ENCODE measurements around the gene LHB.

The LHB gene

DNA sequence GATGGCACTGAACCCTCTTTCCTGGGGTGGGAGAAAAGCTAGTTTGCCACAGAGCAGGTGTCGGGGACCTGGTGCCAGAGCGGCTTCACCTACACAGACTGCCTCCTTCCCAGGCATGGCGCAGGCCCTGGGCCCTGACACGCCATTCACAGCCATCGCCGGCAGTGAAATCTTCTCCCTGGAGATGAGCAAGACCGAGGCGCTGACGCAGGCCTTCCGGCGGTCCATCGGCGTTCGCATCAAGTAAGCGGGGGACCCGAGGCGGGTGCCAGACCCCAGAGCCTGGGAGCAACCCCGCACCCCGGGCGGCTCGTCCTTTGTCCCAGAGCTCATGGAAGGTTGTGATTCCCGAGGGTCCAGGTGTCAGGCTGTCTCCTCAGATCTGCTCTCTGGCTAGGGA lies 10.0 kb downstream of the LHB start:
- no peak for DNase-seq

DNA sequence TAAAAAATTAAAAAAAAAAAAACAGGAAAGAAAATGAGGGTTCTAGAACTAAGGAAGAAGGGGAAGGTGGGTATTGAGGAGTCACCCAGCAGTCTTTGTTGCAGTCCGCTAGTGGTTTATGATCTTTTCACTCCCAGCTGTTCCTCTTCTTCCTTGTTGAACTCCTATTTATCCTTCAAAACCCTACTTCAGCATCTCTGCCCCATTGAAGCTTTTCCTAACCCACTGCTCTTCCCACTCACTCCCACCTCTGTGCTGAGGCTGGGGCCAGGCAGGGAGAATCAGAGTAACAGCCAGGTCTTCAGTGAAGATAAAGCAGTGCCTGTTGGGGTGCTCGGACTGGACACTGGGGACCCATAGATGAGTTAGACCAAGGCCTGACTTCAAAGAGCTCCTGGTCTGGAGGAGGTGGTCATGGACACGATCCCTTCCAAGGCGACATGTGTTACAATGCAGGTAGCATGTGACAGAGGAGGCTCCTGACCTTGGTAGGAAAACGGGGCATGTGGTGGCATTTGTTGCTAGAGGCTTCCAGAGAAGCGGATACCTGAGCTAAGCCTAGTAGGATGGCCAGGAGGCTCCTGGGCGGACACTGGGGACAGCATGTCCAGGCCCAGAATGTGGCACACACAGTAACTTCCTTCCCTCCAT lies 11.8 kb downstream of the LHB start:
- no peak for DNase-seq

- no peak for DNase-seq
Measured at GRCh38 chr19:49004133-49004532, 12.8 kb downstream of the LHB start.

DNA sequence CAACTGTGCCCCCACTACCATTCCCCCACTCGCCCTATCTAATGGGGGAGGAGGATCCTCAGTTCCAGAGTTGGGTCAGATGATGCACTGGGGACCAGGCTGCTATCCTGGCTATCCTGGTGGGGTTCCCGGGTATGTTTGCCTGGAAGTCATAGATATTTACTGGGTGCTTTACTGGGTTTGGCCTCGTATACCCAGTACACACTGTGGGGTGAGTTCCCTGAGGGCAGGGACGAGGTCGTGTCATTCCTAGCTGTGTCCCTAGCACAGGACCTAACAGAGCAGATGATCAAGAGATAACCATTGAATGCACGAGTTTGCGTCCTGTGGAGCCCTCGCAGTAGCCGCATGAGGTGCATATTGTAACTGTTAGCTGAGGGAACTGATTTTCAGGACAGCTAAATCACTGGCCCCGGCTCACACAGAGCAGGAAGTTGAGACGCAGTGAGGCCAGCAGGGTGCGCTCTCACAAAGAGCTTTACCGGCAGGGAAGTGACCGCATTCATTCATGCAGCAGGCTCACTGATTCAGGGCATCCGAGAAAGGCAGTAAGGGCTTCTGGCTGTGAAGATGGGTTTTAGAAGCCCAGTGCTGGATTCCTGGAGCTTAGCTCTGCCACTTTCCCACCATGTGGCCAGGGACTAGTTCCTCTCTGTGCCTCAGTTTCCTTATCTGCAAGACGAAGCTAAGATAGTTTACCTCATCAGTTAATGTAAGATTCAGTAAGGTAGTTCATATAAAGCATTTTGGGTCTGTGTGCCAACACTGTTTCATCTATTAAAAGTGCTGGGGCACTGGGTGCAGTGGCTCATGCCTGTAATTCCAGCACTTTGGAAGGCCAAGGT lies 17.2 kb downstream of the LHB start:
- DNase-seq: no peak

DNA sequence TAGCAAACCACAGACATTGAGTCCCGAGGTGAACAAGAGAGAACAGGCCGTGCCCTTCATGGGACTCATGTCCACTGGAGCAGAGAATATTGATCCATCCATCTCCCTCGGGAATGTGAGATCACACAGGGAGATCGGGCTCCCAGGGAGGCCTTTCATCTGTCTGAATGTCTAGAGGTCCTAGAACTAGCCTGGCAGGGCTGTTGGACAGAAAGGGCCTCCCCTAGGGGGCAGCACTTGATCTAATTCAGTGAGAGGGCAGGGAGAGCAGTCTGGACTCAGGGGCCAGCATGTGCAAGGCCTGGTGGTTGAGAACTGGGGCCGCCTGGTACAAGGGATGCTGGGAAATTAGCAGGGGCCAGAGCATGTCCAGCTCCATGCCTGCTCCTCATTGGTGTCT lies 18.9 kb downstream of the LHB start:
- DNase-seq: no peak

DNA sequence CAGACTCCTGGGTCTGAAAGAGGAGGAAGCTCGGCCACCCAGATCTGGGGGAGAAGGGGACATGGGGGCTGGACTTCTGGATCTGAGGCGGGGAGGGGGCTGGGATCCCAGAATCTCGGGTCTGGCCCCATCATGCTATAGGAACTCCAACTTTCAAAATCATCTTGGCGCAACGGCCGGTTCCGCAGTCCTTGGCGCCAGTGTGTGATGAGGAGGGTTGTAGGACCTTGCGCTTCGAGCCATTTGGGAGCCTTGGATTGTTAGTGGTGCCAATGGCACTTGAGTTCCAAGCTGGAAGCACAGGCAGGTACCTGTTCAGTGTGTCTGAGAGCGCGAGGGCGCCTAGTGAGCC lies 22.9 kb downstream of the LHB start:
- DNase-seq: no peak

- peak; percentile 99 for DNase-seq
Measured at GRCh38 chr19:48993175-48994034, 23.5 kb downstream of the LHB start, which contains the start of the genes GYS1 and RUVBL2. Gene GYS1 (minus strand): TSS chr19:48993309. CDS start chr19:48993112, 197 bp downstream. Gene RUVBL2 (plus strand): TSS chr19:48993887. CDS start chr19:48993912, 25 bp downstream.

DNA sequence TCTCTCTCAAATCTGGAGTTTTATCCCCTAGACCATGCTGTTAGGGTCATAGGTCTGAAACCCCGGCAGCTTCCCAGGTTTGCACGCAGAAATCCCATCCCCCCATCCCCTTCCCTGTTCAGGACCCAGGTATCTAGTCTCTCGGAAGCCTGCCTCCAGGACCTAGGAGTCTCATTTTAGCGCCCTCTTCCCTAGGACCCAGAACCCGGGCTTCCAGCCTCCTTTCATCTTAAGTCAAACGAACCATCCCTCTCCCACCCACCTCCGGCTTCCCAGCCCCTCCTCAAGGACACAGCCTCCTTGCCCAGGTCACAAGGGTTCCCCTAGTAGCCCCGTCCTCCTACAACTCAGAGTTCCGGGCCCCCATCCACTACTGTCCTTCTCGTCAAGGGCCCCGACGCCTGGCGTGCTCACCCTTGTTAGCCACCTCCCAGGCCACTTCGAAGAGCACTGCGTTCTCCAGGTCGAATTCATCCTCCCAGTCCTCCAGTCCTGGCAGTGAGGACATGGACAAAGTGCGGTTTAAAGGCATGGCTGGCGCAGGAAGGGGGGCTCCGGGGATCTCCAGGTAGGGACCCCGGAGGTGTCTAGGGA lies 24.2 kb downstream of the LHB start:
- DNase-seq: no peak

GRCh38 chr19:48991873-48992580 lies 24.9 kb downstream of the LHB start:
- no peak for DNase-seq

- DNase-seq: no peak
Measured at GRCh38 chr19:48991011-48991609, 25.8 kb downstream of the LHB start.

DNA sequence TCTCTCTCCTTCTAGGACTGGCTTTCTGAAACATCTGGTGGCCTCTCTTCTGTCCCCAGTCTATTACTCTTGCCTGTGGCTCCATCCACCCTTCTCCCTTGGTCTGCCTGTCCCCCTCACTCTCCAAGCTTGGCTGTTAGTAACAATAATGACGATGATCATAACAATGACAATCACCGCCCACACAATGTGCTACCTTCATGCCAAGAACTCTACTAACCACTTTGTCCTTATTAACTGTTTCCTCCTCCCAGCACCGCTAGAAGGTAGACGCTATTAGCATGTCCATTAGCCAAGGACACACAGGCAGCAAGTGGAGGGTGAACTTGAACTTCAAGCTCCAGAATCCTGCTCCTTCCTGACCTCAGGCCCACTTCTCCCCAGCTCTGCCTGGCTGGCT lies 26.5 kb downstream of the LHB start:
- DNase-seq: no peak

DNA sequence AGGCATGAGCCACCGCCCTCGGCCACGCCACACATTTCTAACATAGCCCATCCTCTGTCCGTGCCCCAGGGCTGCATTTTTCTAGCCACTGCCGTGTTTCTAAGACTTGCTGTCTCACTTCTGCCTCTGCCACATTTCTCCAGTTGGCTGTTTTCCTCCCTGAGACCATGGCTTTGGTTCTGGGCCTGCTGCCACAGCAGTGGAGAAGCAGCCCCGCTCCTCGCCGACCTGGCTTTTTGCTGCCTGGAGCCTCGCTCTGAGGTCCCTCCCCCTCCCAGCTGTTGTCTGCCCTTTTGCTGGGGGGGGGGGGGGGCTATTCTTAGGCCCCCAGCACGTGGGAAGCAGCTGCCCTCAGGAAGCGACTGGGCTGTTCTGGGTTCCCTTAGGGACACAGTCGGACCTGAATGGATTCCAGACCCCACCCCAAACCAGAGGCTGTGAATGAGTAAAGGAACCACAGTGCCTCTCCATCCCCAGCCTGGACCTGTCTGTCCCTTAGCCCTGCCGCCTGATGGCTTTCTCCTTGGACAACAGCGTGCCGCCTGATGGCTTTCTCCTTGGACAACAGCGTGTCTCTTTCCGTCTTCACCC lies 27.1 kb downstream of the LHB start:
- no peak for DNase-seq

DNA sequence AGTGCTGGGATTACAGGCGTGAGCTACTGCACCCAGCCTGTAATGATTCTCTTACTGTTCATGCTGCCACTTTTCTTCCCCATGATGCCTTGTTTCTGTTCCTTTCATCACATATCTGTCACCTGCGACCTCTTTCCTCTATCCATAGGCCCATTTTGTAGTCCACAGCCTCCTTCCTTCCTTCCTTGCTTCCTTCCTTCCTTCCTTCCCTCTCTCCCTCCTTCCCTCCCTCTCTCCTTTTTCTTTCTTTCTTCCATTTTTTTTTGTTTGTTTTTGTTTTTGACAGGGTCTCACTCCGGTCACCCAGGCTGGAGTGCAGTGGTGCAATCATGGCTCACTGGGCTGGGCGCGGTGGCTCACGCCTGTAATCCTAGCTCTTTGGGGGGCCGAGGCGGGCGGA lies 28.0 kb downstream of the LHB start:
- no peak for DNase-seq

- DNase-seq: no peak
Measured at GRCh38 chr19:48988286-48988685, 28.6 kb downstream of the LHB start.

DNA sequence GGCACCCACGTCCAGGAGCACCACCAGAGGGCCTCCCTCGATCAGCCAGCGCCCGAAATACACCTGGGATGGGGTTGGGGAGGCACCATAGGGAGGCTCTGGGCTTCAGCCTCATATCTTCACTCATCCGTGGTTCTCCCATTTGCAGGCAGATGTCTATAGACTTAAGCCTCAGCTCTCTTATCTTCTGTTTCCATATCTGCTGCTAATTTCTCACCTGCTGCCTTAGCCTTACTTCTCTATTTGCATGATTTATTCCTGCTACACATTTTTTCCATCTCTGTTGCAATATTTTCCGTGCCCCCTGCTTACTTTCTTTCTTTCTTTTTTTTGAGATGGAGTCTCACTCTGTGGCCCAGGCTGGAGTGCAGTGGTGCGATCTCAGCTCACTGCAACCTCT lies 29.6 kb downstream of the LHB start:
- DNase-seq: no peak

- no peak for DNase-seq
Measured at GRCh38 chr19:48986211-48986610, 30.7 kb downstream of the LHB start.

DNA sequence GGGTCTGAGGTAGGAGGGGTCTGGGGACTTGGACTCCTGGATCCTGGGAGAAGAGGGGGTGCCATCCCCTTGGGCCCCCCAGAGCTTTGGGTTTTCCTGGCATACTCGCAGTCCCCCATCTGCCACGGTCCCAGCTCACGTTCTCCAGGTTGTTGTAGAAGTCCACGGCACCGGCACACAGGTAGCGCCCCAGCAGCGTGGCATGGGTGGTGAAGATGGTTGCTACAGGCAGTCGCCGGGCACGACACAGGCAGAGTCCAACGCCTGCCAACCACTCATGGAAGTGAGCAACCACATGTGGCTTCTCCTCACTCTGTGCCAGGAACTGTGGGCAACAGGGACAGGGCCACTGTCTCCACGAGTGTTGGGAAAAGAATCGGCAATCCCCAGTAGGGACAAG lies 31.2 kb downstream of the LHB start:
- DNase-seq: no peak

DNA sequence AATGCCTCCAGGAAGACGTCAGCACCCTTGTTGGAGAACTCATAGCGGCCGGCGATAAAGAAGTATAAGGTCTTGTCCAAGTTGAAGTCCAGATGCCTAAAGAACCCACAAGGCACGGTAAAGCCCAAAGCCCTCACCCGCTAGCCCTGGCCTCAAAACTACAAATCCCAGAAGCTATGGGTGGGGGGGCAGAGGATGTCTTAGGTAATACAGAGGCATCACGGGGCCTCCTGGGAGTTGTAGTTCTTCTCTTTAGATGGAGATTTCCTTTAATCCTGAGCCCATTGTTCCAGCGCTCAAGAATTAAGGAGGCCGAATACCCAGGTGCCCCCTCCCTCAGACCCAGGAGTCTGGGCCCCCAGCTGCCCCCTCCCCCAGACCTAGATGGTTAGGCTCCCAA lies 34.6 kb downstream of the LHB start:
- DNase-seq: no peak

- no peak for DNase-seq
Measured at GRCh38 chr19:48977061-48977460, 39.8 kb downstream of the LHB start.

DNA sequence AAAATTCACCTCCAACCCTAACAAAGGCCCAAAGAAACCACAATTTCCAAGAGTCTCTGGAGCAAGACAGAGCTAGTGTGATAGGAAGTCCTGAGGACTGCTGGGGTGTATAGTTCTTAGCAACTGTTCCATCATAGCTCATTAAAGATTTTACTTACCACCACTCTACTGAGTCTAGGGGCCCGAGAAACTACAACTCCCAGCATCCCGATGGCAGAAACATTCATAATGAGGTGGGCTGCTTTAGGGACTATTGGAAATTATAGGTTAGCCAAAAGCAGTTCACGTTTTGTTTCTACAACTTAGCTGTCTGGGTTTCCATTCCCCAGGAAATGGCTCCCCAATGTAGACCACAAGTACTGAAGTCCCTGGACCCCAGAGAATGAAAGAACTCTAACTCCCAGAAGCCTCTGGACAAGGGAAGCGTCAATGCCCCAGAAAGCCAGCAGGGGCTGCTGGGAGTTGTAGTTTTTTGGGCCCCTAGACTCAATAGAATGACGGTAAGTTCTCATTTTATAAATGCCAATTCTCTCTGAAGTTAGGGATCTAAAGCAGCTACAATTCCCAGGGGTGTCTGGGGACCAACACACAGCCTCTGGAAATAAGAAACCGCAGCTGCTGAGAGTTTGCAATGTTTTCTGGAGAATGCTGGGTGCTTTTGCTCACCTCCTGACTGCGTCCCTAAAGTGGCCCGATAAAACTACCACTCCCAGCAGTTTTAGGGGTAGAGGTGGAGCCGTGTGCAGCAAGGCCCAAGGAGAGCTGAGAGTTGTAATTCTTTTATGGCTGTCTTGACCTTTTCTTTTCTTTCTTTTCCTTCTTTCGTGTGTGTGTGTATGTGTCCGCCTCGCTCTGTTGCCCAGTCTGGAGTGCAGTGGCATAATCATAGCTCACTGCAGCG lies 40.7 kb downstream of the LHB start:
- DNase-seq: no peak

Measured in NCI-H1105 (cell line).